HG03280 (cell line): ENCODE data around the gene ZSCAN5A.
"Not testable (repeated sequence)": the region's sequence is repeated elsewhere in the genome, so short reads cannot be mapped to it uniquely, and the experiment has no call there.

Experiments
- ATAC-seq: cut with Tn5 transposase; IDR thresholded peaks from one replicate; pipeline ENCODE4 v1.9.1; 2021; ENCODE audit warnings: mild to moderate bottlenecking, moderate library complexity; ENCODE audit not compliant: unreplicated experiment

Gene ZSCAN5A

GRCh38 chr19:56217039-56217949 lies 97.3 kb downstream of the ZSCAN5A start:
- no peak for ATAC-seq

GRCh38 chr19:56211718-56212117 lies 102.9 kb downstream of the ZSCAN5A start:
- no peak for ATAC-seq

- not testable (repeated sequence) for ATAC-seq
These were observed 104.6 kb downstream of the ZSCAN5A start for GRCh38 chr19:56210036-56210435.

- ATAC-seq: no peak
These were observed 105.5 kb downstream of the ZSCAN5A start for GRCh38 chr19:56209091-56209490.

- not testable (repeated sequence) for ATAC-seq
These were observed 107.1 kb downstream of the ZSCAN5A start for GRCh38 chr19:56207581-56207980.

- ATAC-seq: no peak
These were observed 112.7 kb downstream of the ZSCAN5A start, which contains the start of gene ZSCAN5C for GRCh38 chr19:56201973-56202372. Gene ZSCAN5C (plus strand): TSS chr19:56202273. CDS start chr19:56205914, 3,641 bp downstream.

- ATAC-seq: no peak
These were observed 115.0 kb downstream of the ZSCAN5A start for GRCh38 chr19:56199687-56200086.

GRCh38 chr19:56197646-56198045 lies 117.0 kb downstream of the ZSCAN5A start, which contains the start of gene ZSCAN5B:
Gene ZSCAN5B (minus strand): TSS chr19:56197783. CDS start chr19:56193052, 4,731 bp downstream.
- not testable (repeated sequence) for ATAC-seq

- no peak for ATAC-seq
These were observed 120.5 kb downstream of the ZSCAN5A start for GRCh38 chr19:56193981-56194640.

GRCh38 chr19:56191711-56192110 lies 122.9 kb downstream of the ZSCAN5A start:
- ATAC-seq: no peak

- no peak for ATAC-seq
These were observed 123.5 kb downstream of the ZSCAN5A start for GRCh38 chr19:56191115-56191514.

GRCh38 chr19:56189785-56190184 lies 124.9 kb downstream of the ZSCAN5A start:
- no peak for ATAC-seq

- ATAC-seq: no peak
These were observed 136.9 kb downstream of the ZSCAN5A start for GRCh38 chr19:56177564-56178243.

- ATAC-seq: no peak
These were observed 137.8 kb downstream of the ZSCAN5A start for GRCh38 chr19:56176881-56177280.

- not testable (repeated sequence) for ATAC-seq
These were observed 138.3 kb downstream of the ZSCAN5A start for GRCh38 chr19:56176310-56176709.

- ATAC-seq: not testable (repeated sequence)
These were observed 138.8 kb downstream of the ZSCAN5A start, which contains the start of gene GALP for GRCh38 chr19:56175861-56176307. Gene GALP (plus strand): TSS chr19:56176008. CDS start chr19:56177109, 1,101 bp downstream.

GRCh38 chr19:56174550-56174949 lies 140.1 kb downstream of the ZSCAN5A start:
- no peak for ATAC-seq

- ATAC-seq: no peak
These were observed 140.6 kb downstream of the ZSCAN5A start for GRCh38 chr19:56174086-56174485.
